ENCODE measurements around the gene MTARC1. TPM values are rescaled to one million over a fixed set of nuclear protein-coding genes. Genes with fewer than 3 reads are reported as not detected.

Gene MTARC1
- total and polyA plus RNA-seq, 2 donors = 1.8 to 3.3 TPM

- no peak for DNase-seq (ENCODE audit: low read depth in 6 of 9, low spot score in 9 of 9)
- Histone ChIP-seq H3K4me3 (ENCODE audit: low read length in 2 of 2) (no peak overlapping the region), H3K27ac (ENCODE audit: low read depth in 1 of 2, low read length in 1 of 2) (no peak overlapping the region), H3K4me1 (ENCODE audit: control insufficient read depth in 2 of 2, insufficient read depth in 2 of 2, low read length in 2 of 2) (no peaks in the 10 kb centered on the region), H3K27me3 (ENCODE audit: control insufficient read depth in 2 of 2, insufficient read depth in 1 of 2, low read length in 1 of 2) (no peaks in the 10 kb centered on the region), H3K9me3 (ENCODE audit: control insufficient read depth in 2 of 2, insufficient read depth in 1 of 2, low read length in 1 of 2) (no peaks in the 10 kb centered on the region), H3K36me3 (ENCODE audit: control insufficient read depth in 2 of 2, insufficient read depth in 2 of 2, low read length in 1 of 2) (no peaks in the 10 kb centered on the region)
These were observed 10.3 kb downstream of the MTARC1 start for GRCh38 chr1:220797044-220797443.

- no peaks in the 10 kb centered on the region for H3K27me3 ChIP-seq (ENCODE audit: control insufficient read depth in 2 of 2, insufficient read depth in 1 of 2, low read length in 1 of 2)
- 95% methylated on average over 3 of the region's 3 CpGs for WGBS
- no peak for DNase-seq (ENCODE audit: low read depth in 6 of 9, low spot score in 9 of 9)
- H3K36me3 ChIP-seq (ENCODE audit: control insufficient read depth in 2 of 2, insufficient read depth in 2 of 2, low read length in 1 of 2) = no peaks in the 10 kb centered on the region
- H3K4me3 ChIP-seq (ENCODE audit: low read length in 2 of 2) = no peak overlapping the region
- H3K9me3 ChIP-seq (ENCODE audit: control insufficient read depth in 2 of 2, insufficient read depth in 1 of 2, low read length in 1 of 2) = no peaks in the 10 kb centered on the region
- H3K27ac ChIP-seq (ENCODE audit: low read depth in 1 of 2, low read length in 1 of 2) = no peak overlapping the region
- H3K4me1 ChIP-seq (ENCODE audit: control insufficient read depth in 2 of 2, insufficient read depth in 2 of 2, low read length in 2 of 2) = no peaks in the 10 kb centered on the region
These were observed 10.8 kb downstream of the MTARC1 start for GRCh38 chr1:220797553-220797952.

GRCh38 chr1:220798338-220798737 lies 11.6 kb downstream of the MTARC1 start:
- no peaks in the 10 kb centered on the region for H3K4me1 ChIP-seq (ENCODE audit: control insufficient read depth in 2 of 2, insufficient read depth in 2 of 2, low read length in 2 of 2)
- 95% methylated on average over 2 of the region's 2 CpGs for WGBS
- H3K9me3 ChIP-seq (ENCODE audit: control insufficient read depth in 2 of 2, insufficient read depth in 1 of 2, low read length in 1 of 2) = no peaks in the 10 kb centered on the region
- H3K36me3 ChIP-seq (ENCODE audit: control insufficient read depth in 2 of 2, insufficient read depth in 2 of 2, low read length in 1 of 2) = no peaks in the 10 kb centered on the region
- H3K27me3 ChIP-seq (ENCODE audit: control insufficient read depth in 2 of 2, insufficient read depth in 1 of 2, low read length in 1 of 2) = no peaks in the 10 kb centered on the region
- no peak for DNase-seq (ENCODE audit: low read depth in 6 of 9, low spot score in 9 of 9)
- H3K4me3 ChIP-seq (ENCODE audit: low read length in 2 of 2) = no peak overlapping the region
- no peak overlapping the region for H3K27ac ChIP-seq (ENCODE audit: low read depth in 1 of 2, low read length in 1 of 2)

GRCh38 chr1:220800262-220800661 lies 13.5 kb downstream of the MTARC1 start:
- H3K9me3 ChIP-seq (ENCODE audit: control insufficient read depth in 2 of 2, insufficient read depth in 1 of 2, low read length in 1 of 2) = no peaks in the 10 kb centered on the region
- no peak for DNase-seq (ENCODE audit: low read depth in 6 of 9, low spot score in 9 of 9)
- H3K27ac ChIP-seq (ENCODE audit: low read depth in 1 of 2, low read length in 1 of 2) = no peak overlapping the region
- no peaks in the 10 kb centered on the region for H3K4me1 ChIP-seq (ENCODE audit: control insufficient read depth in 2 of 2, insufficient read depth in 2 of 2, low read length in 2 of 2)
- H3K4me3 ChIP-seq (ENCODE audit: low read length in 2 of 2) = no peak overlapping the region
- H3K27me3 ChIP-seq (ENCODE audit: control insufficient read depth in 2 of 2, insufficient read depth in 1 of 2, low read length in 1 of 2) = no peaks in the 10 kb centered on the region
- no peaks in the 10 kb centered on the region for H3K36me3 ChIP-seq (ENCODE audit: control insufficient read depth in 2 of 2, insufficient read depth in 2 of 2, low read length in 1 of 2)
- 91% methylated on average over 6 of the region's 6 CpGs for WGBS

GRCh38 chr1:220803401-220804201 lies 16.9 kb downstream of the MTARC1 start:
- WGBS = 92% methylated on average over 10 of the region's 10 CpGs
- no peaks in the 10 kb centered on the region for H3K9me3 ChIP-seq (ENCODE audit: control insufficient read depth in 2 of 2, insufficient read depth in 1 of 2, low read length in 1 of 2)
- no peaks in the 10 kb centered on the region for H3K4me1 ChIP-seq (ENCODE audit: control insufficient read depth in 2 of 2, insufficient read depth in 2 of 2, low read length in 2 of 2)
- H3K4me3 ChIP-seq (ENCODE audit: low read length in 2 of 2) = no peak overlapping the region
- H3K27me3 ChIP-seq (ENCODE audit: control insufficient read depth in 2 of 2, insufficient read depth in 1 of 2, low read length in 1 of 2) = no peaks in the 10 kb centered on the region
- H3K36me3 ChIP-seq (ENCODE audit: control insufficient read depth in 2 of 2, insufficient read depth in 2 of 2, low read length in 1 of 2) = no peaks in the 10 kb centered on the region
- peak in 2 of 9 donors; percentile 27 to 28 for DNase-seq (ENCODE audit: low read depth in 6 of 9, low spot score in 9 of 9)
- H3K27ac ChIP-seq (ENCODE audit: low read depth in 1 of 2, low read length in 1 of 2) = no peak overlapping the region

DNA sequence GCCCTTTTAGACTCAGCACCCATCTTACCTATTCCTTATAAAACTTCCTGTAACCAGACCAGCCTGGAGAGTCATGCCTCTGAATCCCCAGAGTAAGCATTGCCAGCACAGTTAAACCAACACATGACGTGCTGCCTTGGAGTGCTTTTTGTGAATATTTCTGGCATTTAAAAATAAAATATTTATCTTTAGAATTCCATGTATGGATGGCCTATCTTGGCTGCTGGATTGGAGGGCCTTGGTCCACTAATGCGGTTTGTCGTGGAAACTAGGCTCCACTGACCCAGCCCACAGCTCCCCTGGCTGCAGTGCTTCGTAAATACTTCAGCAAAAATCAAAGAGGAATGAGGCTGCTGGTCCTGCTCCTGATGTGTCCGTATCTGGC lies 17.5 kb downstream of the MTARC1 start:
- Histone ChIP-seq H3K4me1 (ENCODE audit: control insufficient read depth in 2 of 2, insufficient read depth in 2 of 2, low read length in 2 of 2) (no peaks in the 10 kb centered on the region), H3K36me3 (ENCODE audit: control insufficient read depth in 2 of 2, insufficient read depth in 2 of 2, low read length in 1 of 2) (no peaks in the 10 kb centered on the region), H3K9me3 (ENCODE audit: control insufficient read depth in 2 of 2, insufficient read depth in 1 of 2, low read length in 1 of 2) (no peaks in the 10 kb centered on the region), H3K27ac (ENCODE audit: low read depth in 1 of 2, low read length in 1 of 2) (no peak overlapping the region), H3K27me3 (ENCODE audit: control insufficient read depth in 2 of 2, insufficient read depth in 1 of 2, low read length in 1 of 2) (no peaks in the 10 kb centered on the region), H3K4me3 (ENCODE audit: low read length in 2 of 2) (no peak overlapping the region)
- 95% methylated on average over 5 of the region's 5 CpGs for WGBS
- no peak for DNase-seq (ENCODE audit: low read depth in 6 of 9, low spot score in 9 of 9)

- WGBS = 96% methylated on average over 4 of the region's 4 CpGs
- H3K27me3 ChIP-seq (ENCODE audit: control insufficient read depth in 2 of 2, insufficient read depth in 1 of 2, low read length in 1 of 2) = no peaks in the 10 kb centered on the region
- H3K36me3 ChIP-seq (ENCODE audit: control insufficient read depth in 2 of 2, insufficient read depth in 2 of 2, low read length in 1 of 2) = no peaks in the 10 kb centered on the region
- DNase-seq (ENCODE audit: low read depth in 6 of 9, low spot score in 9 of 9) = no peak
- H3K4me3 ChIP-seq (ENCODE audit: low read length in 2 of 2) = no peak overlapping the region
- H3K27ac ChIP-seq (ENCODE audit: low read depth in 1 of 2, low read length in 1 of 2) = no peak overlapping the region
- H3K4me1 ChIP-seq (ENCODE audit: control insufficient read depth in 2 of 2, insufficient read depth in 2 of 2, low read length in 2 of 2) = peaks cover 0 to 4% of the 10 kb centered on the region in 2 donors
- H3K9me3 ChIP-seq (ENCODE audit: control insufficient read depth in 2 of 2, insufficient read depth in 1 of 2, low read length in 1 of 2) = no peaks in the 10 kb centered on the region
These were observed 19.7 kb downstream of the MTARC1 start for GRCh38 chr1:220806408-220806807.

DNA sequence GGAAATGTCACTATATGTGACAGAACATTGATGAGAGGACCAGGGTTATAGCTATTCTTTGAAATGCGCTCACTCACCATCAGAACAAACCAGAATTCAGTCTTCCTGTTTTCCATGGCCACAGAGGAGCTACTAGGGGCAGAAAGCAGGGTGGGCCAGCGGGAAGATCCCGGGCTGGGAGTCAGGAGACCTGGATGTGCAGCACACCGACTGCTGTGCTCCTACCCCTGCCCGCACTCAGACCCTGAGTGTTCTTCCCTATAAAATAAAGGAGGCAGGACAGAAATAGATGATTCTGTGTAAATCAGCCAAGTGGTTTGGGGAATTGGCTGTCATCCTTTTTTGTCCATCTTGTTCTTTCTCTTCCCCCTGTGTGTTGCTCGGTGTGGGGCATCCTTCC lies 21.0 kb downstream of the MTARC1 start:
- WGBS = 95% methylated on average over 6 of the region's 6 CpGs
- Histone ChIP-seq H3K4me1 (ENCODE audit: control insufficient read depth in 2 of 2, insufficient read depth in 2 of 2, low read length in 2 of 2) (peaks cover 0 to 4% of the 10 kb centered on the region in 2 donors), H3K4me3 (ENCODE audit: low read length in 2 of 2) (no peak overlapping the region), H3K9me3 (ENCODE audit: control insufficient read depth in 2 of 2, insufficient read depth in 1 of 2, low read length in 1 of 2) (no peaks in the 10 kb centered on the region), H3K27me3 (ENCODE audit: control insufficient read depth in 2 of 2, insufficient read depth in 1 of 2, low read length in 1 of 2) (no peaks in the 10 kb centered on the region), H3K27ac (ENCODE audit: low read depth in 1 of 2, low read length in 1 of 2) (no peak overlapping the region), H3K36me3 (ENCODE audit: control insufficient read depth in 2 of 2, insufficient read depth in 2 of 2, low read length in 1 of 2) (no peaks in the 10 kb centered on the region)
- DNase-seq (ENCODE audit: low read depth in 6 of 9, low spot score in 9 of 9) = no peak

DNA sequence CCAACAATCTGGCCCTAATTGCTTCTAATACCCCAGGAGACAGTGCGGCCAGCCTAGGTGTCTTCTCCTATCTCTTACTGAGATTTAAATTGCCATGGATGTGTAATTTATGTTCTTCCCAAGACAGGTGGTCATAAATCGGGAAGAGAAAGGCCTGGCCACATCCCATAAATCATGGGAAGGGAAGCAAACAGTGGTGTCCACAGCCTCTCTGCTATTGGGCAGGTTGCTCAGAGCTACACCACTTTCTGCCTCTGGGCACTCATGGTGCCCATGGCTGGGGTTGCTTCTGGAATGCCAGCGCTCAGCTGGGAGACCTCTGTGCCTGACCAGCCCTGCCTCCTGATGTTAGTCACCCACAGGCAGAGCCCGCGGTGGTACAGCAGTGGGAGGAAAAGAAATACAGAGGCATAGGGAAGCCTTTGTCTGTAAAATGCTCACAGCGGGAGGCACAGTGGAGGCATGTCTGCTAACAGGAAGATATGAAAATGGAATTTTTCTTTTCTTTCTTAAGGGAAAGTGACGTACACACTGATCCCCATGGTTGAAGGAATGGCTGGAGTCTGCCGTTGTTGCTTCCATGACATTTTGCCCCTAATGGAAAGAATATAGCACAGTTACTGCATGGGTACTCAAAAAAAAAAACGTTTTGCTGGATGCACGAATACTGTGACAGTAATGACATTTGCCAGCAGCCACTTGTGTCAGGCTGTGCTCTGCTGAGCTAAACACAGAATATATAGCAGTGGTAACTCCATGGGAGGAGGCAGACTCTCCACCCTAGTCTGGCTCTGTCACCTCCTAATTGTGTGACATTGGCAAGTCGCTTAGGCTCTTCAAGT lies 21.9 kb downstream of the MTARC1 start:
- H3K27me3 ChIP-seq (ENCODE audit: control insufficient read depth in 2 of 2, insufficient read depth in 1 of 2, low read length in 1 of 2) = no peaks in the 10 kb centered on the region
- no peaks in the 10 kb centered on the region for H3K36me3 ChIP-seq (ENCODE audit: control insufficient read depth in 2 of 2, insufficient read depth in 2 of 2, low read length in 1 of 2)
- whole genome bisulfite sequencing = 94% methylated on average over 11 of the region's 11 CpGs
- H3K4me3 ChIP-seq (ENCODE audit: low read length in 2 of 2) = no peak overlapping the region
- H3K4me1 ChIP-seq (ENCODE audit: control insufficient read depth in 2 of 2, insufficient read depth in 2 of 2, low read length in 2 of 2) = peaks cover 0 to 4% of the 10 kb centered on the region in 2 donors
- H3K27ac ChIP-seq (ENCODE audit: low read depth in 1 of 2, low read length in 1 of 2) = no peak overlapping the region
- DNase-seq (ENCODE audit: low read depth in 6 of 9, low spot score in 9 of 9) = no peak
- H3K9me3 ChIP-seq (ENCODE audit: control insufficient read depth in 2 of 2, insufficient read depth in 1 of 2, low read length in 1 of 2) = no peaks in the 10 kb centered on the region
